GM21367 (cell line): Measurements from ENCODE around the gene TMEM187.

Experiments used
- ATAC-seq: cut with Tn5 transposase; IDR thresholded peaks from one replicate; pipeline ENCODE4 v1.9.1; 2021; ENCODE audit not compliant: unreplicated experiment

The TMEM187 gene, protein sequence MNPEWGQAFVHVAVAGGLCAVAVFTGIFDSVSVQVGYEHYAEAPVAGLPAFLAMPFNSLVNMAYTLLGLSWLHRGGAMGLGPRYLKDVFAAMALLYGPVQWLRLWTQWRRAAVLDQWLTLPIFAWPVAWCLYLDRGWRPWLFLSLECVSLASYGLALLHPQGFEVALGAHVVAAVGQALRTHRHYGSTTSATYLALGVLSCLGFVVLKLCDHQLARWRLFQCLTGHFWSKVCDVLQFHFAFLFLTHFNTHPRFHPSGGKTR

DNA sequence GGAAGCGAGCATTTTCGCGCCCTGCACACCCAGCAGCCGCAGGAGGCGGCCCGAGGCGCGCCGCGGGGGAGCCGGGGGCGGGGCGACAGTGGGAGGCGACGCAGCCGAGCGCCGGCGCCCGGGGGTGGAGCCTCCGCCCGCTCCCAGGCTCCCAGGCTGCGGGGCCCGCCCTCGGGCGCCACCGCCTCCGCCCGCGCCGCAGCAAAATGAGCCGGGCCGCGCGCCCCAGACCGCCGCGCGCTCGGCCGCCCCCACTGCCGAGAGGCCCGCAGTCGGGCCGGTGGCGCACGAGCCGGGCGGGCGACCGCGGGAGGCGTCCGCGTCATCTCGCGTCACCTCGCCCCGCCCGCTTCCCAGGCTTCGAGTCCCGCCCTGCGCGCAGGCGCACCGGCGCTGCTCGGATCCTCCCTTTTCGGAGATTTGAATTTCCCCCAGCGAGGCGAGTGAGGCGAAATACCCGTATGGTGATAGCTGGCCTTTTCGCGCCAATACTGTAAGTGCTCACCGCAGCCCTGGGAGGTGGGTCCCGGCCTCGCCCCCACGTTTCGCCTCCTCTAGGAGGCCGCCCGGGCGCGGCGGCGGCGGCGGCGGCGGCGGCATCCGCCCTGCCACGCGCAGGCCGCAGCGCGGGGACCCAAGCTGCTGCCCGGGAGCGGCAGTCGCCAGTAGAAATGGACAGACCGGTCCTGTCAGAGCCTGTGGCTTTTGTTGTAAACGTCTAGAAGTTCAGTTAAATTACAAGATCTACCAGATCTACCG, at the start of gene TMEM187:
Gene TMEM187 (plus strand): TSS at position 387 of the 759 bp plus-strand sequence. CDS start 9,309 bp downstream, outside the sequence.
- peak; percentile 32 for ATAC-seq

DNA sequence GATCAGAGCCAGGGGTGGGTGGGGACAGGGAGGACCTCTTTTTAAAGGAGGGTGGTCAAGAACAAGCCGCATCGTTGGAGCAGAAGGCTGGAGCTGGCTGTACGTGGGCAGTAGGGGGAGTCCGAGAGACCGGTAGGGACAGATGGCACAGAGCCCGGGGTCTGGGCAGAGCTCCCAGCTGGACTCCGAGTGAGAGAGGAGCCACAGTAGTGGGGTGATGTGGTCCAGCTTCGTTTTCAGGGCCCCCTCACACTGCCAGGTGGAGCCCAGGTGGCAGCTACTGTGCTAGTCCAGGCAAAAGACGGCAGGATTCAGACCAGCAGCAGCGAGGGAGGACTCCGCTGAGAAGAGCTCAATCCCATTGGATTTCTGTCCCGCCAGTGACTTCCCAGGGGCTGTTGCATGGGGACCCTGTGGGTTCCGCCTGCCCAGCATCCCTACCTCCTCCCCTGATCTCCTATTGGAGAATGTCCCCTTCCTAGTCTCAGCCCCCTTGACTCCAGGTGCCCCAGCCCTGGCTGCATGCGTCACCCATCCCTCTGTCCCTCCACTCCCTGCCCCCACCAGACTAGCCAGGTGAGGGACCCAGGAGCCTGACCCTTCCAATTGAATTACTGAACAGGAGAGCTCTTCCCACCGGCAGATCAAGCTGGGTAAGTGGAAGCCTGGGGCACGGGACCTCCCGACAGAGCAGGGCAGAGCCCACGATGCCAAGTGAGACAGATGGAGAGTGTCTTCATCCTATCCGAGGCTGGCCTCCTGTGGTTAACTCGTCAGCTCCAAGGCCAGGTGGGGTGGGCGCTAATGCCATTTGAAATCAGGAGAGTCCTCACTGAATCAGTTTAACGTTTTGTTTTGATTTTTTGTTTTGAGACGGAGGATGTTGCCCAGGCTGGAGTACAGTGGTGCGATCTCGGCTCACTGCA, 49.4 kb upstream of the TMEM187 start:
- no peak for ATAC-seq

DNA sequence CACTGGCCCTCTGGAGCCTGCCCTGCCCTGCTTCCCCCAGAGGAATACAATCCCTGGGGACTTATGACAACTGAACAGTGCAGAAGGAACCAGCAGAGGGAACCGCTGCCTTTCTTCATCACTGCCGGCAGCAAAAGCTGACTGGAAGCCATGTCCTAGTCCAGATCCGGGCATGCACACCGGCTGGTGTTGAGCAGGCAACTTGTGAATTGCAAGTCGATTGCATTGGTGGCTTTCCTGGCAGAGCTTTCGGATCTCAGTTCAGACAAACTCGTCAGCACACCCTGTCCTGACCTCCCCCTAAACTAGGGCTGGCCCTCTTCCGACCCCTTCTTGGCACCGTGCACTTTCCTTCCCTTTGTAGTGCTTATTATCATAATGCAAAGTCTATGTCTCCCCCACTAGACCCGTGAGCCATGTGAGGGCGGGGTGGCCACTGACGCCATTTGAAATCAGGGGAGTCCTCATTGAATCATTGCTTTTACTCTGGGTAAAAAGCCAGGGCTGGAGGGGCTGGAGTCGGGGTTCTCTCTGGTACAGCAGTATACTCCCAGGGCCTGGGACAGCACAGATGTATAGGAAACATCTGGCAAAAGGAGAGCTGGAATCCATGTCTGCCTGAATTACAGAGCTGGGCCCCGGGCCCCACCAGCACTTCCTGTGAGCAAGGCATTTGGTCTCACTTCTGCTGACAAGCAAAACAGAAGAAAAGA, 48.2 kb upstream of the TMEM187 start:
- ATAC-seq, result no peak

DNA sequence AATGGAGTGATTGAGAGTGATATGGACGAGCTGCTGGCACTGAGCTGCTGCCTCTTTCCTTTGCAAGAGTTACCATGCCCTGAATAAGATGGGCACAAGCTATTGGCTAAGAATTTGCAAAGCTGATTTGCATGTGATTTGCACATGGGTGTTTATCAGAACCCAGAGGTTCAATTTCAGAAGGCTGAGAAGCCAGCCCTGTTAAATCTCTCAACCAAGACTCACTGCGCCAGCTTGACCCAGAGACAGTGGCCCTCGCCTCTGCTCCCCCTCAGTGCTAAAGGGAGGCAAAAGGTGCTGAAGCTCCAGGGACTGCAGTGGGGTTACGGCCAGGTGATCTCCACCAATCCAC, 47.2 kb upstream of the TMEM187 start:
- no peak for ATAC-seq

DNA sequence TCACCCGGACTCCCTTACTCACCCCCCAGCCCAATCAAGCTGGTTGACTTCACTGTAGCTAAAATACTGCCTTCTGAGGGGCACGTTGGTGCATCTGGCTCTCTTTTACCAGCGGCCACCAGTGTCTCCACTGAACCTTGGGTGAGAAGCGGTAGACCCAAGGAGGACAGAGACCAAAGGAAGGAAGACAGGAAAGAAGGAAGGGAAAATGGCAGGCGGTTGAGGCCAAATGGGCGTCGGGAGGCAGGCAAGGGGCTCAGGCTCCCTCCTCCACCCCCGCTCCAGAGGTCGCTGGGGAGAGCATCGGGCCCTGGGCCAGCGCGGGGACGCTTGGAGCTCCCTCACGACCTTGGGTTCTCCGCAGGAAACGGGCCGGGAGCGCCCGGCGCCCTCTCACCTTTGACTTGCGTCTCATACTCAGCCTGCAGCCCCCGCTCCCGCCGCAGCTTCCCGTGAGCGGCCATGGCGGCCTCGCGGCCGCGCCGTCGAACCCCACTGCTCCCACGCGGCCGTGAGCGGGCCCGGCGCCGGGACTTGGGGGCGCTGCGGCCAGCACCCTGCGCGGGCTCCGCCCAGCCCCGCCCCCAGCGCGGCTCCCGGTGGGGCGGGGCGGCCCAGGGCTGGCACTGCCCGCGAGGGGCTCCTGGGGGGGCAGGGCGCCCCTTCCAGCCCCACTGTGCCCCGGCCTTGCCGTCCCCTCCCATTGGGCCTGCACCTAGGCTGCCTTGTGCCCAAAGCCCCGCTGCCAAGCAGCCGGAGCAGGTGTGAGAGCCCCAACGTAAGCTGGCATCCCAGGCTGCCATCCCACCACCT, 46.6 kb upstream of the TMEM187 start, which contains the start of gene ARHGAP4:
Gene ARHGAP4 (minus strand): TSS at position 526 of the 813 bp plus-strand sequence. CDS start 62 bp downstream, at position 464.
- ATAC-seq, result no peak

DNA sequence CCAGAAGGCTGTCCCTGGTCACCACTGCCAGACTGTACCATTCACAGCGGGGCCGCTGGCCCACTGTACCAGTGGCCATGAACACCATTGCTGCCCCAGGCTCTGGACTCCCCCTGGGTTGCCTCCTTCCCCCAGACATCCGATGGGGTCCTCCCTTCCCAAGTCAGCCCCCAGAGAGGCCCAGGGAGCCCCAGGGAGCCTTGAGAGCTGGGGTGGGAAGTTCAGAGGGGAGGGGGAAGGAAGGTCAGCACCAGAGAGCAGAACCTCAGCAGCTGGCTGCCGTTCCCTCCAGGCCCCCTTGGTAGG, 46.0 kb upstream of the TMEM187 start:
- ATAC-seq, result no peak

DNA sequence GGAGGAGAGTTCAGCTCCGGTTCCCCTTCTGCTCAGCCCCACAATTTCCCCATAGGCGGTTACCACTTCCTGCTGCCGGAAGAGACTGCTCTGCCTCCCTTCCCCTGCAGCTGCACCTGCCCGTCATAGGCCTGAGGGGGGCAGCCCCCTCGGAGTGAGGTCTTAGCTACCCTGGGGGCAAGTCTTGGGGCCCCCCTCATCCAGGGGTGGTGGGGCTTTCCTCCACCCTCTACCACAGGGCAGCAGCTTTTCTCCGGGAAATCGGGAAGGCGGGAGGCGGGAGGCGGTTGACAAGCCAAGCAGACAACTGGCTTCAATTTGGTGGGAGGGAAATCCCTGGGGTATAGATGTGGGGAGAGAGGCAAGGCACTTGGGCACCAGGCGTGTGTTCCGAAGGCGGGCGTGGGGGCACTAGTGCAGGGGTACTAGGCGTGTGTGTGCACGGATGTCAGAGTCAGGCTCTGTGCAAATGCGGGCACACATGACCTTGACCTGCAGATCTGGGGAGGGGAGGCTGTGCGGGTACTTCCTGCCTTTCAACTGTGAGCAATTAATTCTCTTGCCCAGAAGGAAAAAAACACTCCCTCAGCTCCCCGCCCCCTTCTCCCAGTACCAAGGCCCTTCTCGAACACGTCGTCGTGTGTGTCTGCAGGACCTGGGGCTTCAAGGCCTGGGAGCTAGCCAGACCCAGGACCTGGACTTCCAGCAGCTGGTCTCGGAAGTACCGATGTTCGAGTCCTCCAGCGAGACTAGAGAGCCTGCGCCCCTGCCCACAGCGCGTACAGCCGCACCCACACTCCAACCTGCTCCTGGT, 45.5 kb upstream of the TMEM187 start:
- ATAC-seq, result peak; percentile 34

DNA sequence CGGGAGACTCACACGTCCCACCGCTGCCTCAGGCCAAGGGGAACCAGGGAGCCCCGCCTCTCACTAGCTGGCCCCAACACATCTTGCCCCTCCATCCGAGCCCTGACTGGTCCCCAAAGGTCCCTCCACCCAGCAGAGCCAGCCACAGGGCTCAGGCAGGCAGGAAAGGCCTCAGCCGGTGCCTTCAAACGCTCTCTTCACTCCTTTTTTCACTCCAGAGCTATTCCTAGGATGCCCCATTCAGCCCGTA, 45.0 kb upstream of the TMEM187 start:
- ATAC-seq, result no peak

DNA sequence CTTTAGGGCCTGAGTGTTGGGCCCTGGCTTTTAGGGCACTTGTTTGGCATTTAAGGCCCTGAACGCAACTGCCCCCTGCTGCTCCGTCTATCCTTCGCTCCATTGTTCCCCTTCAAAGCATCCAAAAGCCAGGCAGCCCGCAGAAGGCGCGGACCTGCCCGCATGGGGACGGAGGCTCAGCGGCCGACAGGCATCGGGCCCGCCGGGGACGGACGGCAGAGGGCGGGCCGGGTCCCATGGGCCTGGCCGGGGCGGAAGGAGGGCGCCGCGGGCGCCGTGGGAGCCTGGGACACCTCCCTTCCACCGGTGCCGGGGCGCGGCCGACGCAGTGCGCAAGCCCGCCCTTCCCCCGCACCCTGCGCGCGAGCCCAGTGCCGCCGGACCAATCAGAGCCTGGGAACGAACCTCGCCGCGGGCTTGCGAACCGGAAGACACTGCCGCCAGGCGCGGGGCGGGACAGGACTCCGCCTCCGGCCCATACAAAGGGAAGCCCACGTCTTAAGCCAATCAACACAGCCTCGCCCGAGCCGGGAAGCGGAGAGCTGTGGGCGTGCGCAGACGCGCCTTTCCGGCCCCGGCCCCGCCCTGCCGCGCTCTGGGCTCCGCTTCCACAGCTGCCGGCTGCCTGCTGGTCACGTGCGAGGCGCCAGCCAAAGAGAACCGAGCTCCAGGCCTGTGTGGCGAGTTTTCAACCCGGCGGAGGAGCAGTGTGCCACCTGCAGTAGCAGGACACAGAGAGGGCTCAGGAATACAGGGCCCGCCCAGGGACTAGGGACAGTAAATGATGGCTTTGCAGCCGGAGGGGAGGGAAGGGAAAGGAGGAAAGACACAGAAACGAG, 44.4 kb upstream of the TMEM187 start:
- ATAC-seq, result peak; percentile 66

DNA sequence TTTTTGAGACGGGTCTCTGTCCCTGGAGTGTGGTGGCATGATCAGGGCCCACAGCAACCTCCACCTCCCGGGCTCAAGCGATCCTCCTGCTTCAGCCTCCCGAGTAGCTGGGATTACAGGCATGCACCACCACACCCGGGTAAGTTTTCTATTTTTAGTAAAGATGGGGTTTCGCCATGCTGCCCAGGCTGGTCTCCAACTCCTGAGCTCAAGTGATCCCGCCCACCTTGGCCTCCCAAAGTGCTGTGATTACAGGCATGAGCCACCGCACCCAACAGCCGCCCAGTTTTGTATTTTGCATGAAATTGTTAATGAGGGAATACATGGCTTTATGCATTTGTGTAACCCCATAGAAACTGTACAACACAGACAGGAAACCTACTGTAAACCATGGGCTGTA, 43.7 kb upstream of the TMEM187 start:
- no peak for ATAC-seq

DNA sequence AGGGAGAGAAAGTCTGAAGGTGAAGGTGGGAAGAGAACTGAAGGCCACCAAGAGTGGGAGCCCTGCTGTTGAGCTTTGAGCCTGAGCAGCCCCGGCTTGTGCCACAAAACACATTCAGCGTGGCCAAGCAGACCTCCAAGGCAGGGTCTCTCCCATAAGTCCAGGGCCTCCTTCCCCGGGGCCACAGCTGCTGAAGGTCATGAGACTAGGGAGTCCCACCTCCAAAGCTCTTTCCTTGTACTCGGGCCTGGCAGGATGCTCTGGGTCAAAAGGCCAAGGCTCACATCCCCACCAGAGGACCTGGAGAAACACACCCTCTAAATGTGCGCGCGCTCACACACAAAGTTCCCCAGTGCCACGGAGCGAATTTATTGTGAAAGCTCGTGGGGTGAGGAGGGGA, 43.0 kb upstream of the TMEM187 start:
- no peak for ATAC-seq

DNA sequence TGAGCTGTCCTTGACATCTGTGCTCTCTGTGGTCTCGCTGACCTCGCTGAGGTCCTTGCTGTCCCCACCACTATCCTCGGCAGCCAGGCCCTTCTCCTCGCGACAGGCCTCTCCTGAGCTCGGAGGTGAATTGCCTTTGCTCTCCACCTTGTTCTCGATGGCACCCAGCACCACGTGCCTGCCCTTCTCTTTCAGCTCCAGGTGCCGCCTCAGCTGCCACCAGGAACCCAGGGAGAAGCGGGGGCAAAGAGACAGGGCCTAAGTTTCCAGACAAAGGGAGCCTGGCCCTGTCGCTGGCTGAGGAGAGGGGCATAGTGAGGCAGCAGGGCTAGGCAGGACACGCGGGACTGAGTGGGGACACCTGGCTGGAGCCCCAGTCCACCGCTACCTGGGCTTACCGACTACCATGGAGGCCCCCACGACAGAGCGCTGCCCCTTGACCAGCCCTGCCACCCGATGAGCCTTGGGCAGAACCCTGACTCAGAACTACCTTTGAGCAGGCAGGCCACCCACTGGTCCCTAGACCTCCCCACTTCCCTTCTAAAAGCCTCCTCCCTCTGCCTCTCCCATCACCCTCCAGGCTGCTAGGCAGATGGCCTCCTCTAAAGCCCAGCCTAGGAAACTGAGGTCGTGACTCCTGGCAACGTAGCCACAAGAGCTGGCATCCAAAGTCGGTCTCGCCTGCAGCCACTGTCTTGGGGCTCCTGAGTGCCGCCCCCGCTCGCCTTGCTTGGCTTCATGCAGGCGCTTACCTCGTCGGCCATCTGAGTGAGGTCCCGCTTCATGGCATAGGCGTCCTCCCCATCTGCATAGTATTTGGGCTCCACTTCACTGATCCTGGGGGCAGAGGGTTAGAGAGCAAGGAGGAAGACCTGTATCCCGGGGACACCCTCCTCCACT, 42.3 kb upstream of the TMEM187 start:
- ATAC-seq, result no peak

DNA sequence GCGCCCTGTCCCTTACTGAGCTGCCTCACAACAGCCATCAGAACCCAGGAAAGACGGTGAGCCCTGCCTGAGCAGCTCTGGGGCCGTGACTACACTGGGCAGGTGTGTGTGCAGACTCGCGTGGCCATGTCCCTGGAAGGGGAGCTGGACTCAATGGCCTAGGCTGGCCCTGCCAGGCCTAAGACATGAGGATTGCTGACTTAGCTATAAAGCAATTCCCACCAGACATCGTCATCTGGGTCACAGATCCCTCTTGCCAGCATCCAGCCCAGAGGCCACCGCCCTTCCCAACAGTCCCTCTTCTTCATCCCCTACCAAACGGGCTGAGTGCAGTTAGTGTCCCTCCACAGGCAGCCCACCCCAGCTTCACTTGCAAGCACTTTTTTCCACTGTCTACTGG, 41.4 kb upstream of the TMEM187 start:
- ATAC-seq, result no peak

DNA sequence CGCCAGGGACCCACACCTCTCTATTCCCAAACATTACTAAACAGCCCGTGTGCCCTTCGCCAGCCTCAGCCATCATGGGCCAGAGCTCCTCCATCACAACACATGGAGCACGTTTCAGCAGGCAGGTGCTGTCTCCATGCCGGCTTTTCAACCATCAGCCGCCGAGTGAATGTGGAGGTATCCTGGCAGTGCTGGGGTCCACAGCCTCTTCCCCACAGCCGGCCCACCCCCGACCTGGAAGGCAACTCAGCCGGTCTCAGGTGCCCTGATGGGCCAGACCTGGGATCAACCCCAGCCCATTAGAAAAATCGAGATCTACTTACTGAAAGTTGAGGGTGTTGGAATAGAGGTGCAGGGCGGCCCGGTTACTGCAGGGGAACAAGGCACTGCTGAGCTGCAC, 40.8 kb upstream of the TMEM187 start:
- ATAC-seq, result no peak

DNA sequence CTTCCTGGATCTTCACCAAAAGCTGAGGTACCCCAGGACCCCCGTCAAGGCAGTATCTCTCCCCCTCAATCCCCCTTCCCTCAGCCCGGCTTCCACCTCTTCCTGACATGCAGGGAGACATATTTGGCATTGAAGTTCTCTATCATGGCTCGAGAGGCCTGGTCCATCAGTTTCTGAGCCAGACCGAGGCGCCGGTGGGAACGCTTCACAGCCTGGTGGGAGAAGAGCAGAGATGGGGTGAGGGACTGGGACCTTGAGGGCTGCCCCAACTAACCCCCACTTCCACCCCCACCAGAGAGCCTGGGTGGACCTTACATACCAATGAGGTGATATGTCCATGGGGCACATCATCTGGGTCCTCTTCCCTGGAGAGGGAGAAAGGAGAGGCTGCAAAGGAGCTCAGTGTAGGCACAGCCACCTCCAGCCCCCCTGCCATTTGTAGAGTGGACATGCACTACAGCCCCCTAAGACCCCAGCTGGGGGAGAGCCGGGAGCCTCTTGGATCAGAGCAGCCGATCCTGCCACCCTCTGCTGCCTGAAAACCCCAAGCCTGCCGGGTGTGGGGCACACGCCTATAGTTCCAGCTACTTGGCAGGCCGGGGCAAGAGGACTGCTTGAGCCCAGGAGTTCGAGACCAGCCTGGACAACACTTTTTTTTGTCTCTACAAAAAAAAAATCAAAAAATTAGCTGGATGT, 40.2 kb upstream of the TMEM187 start:
- ATAC-seq, result no peak

DNA sequence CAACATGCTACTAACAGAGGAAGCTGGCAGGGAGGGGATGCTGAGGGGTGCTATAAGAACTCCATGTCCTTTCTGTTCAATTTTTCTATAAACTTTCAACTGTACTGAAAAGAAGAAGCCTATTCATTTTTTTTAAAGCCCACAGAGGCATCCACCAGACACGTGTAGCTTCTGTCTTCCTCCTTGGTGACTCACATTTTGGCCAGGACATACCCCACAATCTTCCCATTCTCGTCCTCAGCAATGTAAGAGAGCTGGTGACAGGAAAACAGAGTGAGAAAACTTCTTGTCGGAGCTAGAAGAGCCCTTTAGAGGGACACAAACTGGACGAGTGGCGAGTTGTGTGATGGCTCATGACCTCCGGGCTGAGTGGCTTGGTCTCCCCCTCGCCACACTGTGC, 38.8 kb upstream of the TMEM187 start:
- ATAC-seq, result no peak

DNA sequence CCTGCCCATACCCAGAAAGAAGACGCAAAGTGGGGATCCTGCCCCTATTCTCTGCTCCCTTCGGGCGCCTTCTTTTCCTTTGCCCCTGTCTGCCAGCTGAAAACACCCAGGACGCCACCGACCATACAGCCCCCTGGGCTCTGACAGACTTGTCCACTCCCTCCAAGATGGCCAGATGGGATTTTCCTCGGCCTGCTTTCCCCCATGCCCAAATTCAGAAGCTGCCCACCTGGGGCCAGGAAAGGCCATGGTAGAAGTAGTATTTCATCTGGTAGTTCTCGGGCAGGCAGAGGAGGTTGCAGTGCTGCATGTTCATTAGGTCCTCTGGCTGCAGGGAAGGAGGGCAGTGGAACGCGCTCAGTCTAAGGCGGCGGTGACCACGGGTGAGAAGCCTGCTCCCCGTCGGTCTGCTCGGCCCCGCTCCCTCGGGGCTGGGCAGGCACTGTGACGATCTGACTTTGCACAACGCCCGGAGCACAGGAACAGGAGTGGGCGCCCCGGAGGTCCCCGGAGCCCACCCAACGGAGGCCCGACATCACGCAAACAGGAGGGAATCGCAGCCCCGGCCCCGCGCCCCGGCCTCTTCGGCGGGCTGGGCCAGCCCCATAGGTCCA, 38.3 kb upstream of the TMEM187 start:
- ATAC-seq, result no peak
